Activated CD4-positive, alpha-beta T cell treated with anti-CD3 and anti-CD28 coated beads, Interleukin-2, amount 50 U/mL, for 24 hours (primary cell): ENCODE results near the gene PYGL.
"Not testable (repeated sequence)": the region's sequence is repeated elsewhere in the genome, so short reads cannot be mapped to it uniquely, and the experiment has no call there.

Source experiments
- DNase-seq, 2 donors: peaks; one replicate each; pipeline ENCODE4 v3.0.0-alpha.2; 2020; ENCODE audit warnings: low read depth in 1 of 2, low spot score in 1 of 2

Gene PYGL

GRCh38 chr14:50943943-50944646 is at the start of gene PYGL:
Gene PYGL, minus strand, starts transcription at chr14:50944483. Its CDS starts 80 bp downstream, at chr14:50944403.
- no peak for DNase-seq

- DNase-seq: no peak
Measured at GRCh38 chr14:50985859-50986331, 41.6 kb upstream of the PYGL start.

- no peak for DNase-seq
Measured at GRCh38 chr14:50985124-50985858, 41.0 kb upstream of the PYGL start.

GRCh38 chr14:50984036-50984710 is 39.9 kb upstream of the PYGL start:
- no peak for DNase-seq

- DNase-seq: no peak
Measured at GRCh38 chr14:50979941-50980850, 35.9 kb upstream of the PYGL start.

- no peak for DNase-seq
Measured at GRCh38 chr14:50978888-50979287, 34.6 kb upstream of the PYGL start.

GRCh38 chr14:50978529-50978871 is 34.2 kb upstream of the PYGL start:
- no peak for DNase-seq

- DNase-seq: no peak
Measured at GRCh38 chr14:50977863-50978528, 33.7 kb upstream of the PYGL start.

GRCh38 chr14:50974118-50974517 is 29.8 kb upstream of the PYGL start:
- DNase-seq: no peak

- no peak for DNase-seq
Measured at GRCh38 chr14:50972734-50973133, 28.5 kb upstream of the PYGL start.

- DNase-seq: no peak
Measured at GRCh38 chr14:50970886-50971781, 26.9 kb upstream of the PYGL start.

- DNase-seq: no peak
Measured at GRCh38 chr14:50967790-50968189, 23.5 kb upstream of the PYGL start.

GRCh38 chr14:50967103-50967502 is 22.8 kb upstream of the PYGL start:
- DNase-seq: no peak

GRCh38 chr14:50964683-50965390 is 20.6 kb upstream of the PYGL start:
- no peak for DNase-seq

- DNase-seq: no peak
Measured at GRCh38 chr14:50963919-50964318, 19.6 kb upstream of the PYGL start.

GRCh38 chr14:50961605-50962221 is 17.4 kb upstream of the PYGL start:
- DNase-seq: no peak

- no peak for DNase-seq
Measured at GRCh38 chr14:50957296-50957695, 13.0 kb upstream of the PYGL start.

GRCh38 chr14:50956421-50956820 is 12.1 kb upstream of the PYGL start:
- DNase-seq: not testable (repeated sequence)
